ENCODE measurements around the gene EML1.

EML1 gene

GRCh38 chr14:99808154-99808505, 14.9 kb downstream of the EML1 start:
- H3K9me3 ChIP-seq (replicated peaks in 1 of 11) = no peaks in the 10 kb centered on the region

GRCh38 chr14:99808515-99808914, 15.3 kb downstream of the EML1 start:
- H3K36me3 ChIP-seq = no peaks in the 10 kb centered on the region
- H3K27ac ChIP-seq = peak overlapping the region in 6 of 11 experiments; percentile 53 to 67 (median 60); a peak in 9 of 22 replicates
- H3K9ac ChIP-seq = 0 out of 22 replicates have a peak overlapping the region, but pooled peaks of 1 of the 11 experiments have one; percentile 49
- peaks cover 28 to 41% (median 39%) of the 10 kb centered on the region in 10 experiments for H3K4me1 ChIP-seq
- peaks cover 0 to 22% (median 0%) of the 10 kb centered on the region in 11 experiments; a peak in 5 of 22 replicates for H3K27me3 ChIP-seq
- peak overlapping the region; percentile 57 to 90 (median 78); a peak in 17 of 22 replicates for H3K4me2 ChIP-seq
- TF ChIP-seq Cebpa-rat (IDR thresholded peaks at IDR 0.05) = no peak
- H3K9me3 ChIP-seq (replicated peaks in 1 of 11) = no peaks in the 10 kb centered on the region
- no peak overlapping the region for H3K4me3 ChIP-seq
- peaks cover 0 to 6% (median 0%) of the 10 kb centered on the region in 11 experiments; a peak in 1 of 22 replicates for H4K20me1 ChIP-seq

More at GRCh38 chr14:99808154-99808505, 14.9 kb downstream of the EML1 start:
- no peaks in the 10 kb centered on the region for H3K36me3 ChIP-seq
- peaks cover 28 to 41% (median 39%) of the 10 kb centered on the region in 10 experiments for H3K4me1 ChIP-seq
- peak overlapping the region; percentile 57 to 90 (median 78) for H3K4me2 ChIP-seq
- peaks cover 0 to 6% (median 0%) of the 10 kb centered on the region in 11 experiments; a peak in 1 of 22 replicates for H4K20me1 ChIP-seq
- H3K4me3 ChIP-seq = no peak overlapping the region; a peak in 1 of 20 replicates
- H3K9ac ChIP-seq = peak overlapping the region in 8 of 11 experiments; percentile 4 to 70 (median 46); a peak in 7 of 22 replicates
- peaks cover 0 to 18% (median 0%) of the 10 kb centered on the region in 11 experiments; a peak in 5 of 22 replicates for H3K27me3 ChIP-seq
- peak overlapping the region in 8 of 11 experiments; percentile 33 to 67 (median 54); a peak in 11 of 22 replicates for H3K27ac ChIP-seq
- no peak for TF ChIP-seq Cebpa-rat (IDR thresholded peaks at IDR 0.05)

GRCh38 chr14:99809360-99809759, 16.1 kb downstream of the EML1 start:
- Histone ChIP-seq H3K4me2 (peak overlapping the region; percentile 64 to 90 (median 78)), H3K36me3 (no peaks in the 10 kb centered on the region), H3K4me3 (no peak overlapping the region), H3K9ac (peak overlapping the region in 8 of 11 experiments; percentile 2 to 51 (median 40); a peak in 10 of 22 replicates), H4K20me1 (peaks cover 0 to 6% (median 0%) of the 10 kb centered on the region in 11 experiments; a peak in 1 of 22 replicates), H3K27ac (peak overlapping the region in 9 of 11 experiments; percentile 43 to 66 (median 60); a peak in 14 of 22 replicates), H3K9me3 (replicated peaks in 1 of 11) (no peaks in the 10 kb centered on the region), H3K27me3 (peaks cover 0 to 30% (median 0%) of the 10 kb centered on the region in 11 experiments; a peak in 5 of 22 replicates), H3K4me1 (peaks cover 28 to 41% (median 39%) of the 10 kb centered on the region in 10 experiments)
- peak in 4 of 11 experiments; percentile 12 to 76 (median 47); a peak in 5 of 22 replicates for TF ChIP-seq Cebpa-rat (IDR thresholded peaks at IDR 0.05)

- Histone ChIP-seq H3K36me3 (no peaks in the 10 kb centered on the region), H3K27me3 (peaks cover 0 to 36% (median 0%) of the 10 kb centered on the region in 11 experiments; a peak in 5 of 22 replicates), H3K9me3 (replicated peaks in 1 of 11) (no peaks in the 10 kb centered on the region), H3K27ac (peak overlapping the region in 9 of 11 experiments; percentile 43 to 66 (median 60); a peak in 19 of 22 replicates), H4K20me1 (peaks cover 0 to 6% (median 0%) of the 10 kb centered on the region in 11 experiments; a peak in 1 of 22 replicates), H3K4me1 (peaks cover 28 to 41% (median 39%) of the 10 kb centered on the region in 10 experiments), H3K4me2 (peak overlapping the region; percentile 64 to 90 (median 78)), H3K4me3 (no peak overlapping the region), H3K9ac (peak overlapping the region in 8 of 11 experiments; percentile 18 to 51 (median 40); a peak in 12 of 22 replicates)
- no peak for TF ChIP-seq Cebpa-rat (IDR thresholded peaks at IDR 0.05)
These were observed 16.8 kb downstream of the EML1 start for GRCh38 chr14:99809859-99810558.

- no peaks in the 10 kb centered on the region for H3K36me3 ChIP-seq
- peak overlapping the region in 9 of 11 experiments; percentile 43 to 66 (median 60); a peak in 13 of 22 replicates for H3K27ac ChIP-seq
- peak overlapping the region; percentile 64 to 90 (median 78); a peak in 21 of 22 replicates for H3K4me2 ChIP-seq
- peaks cover 28 to 41% (median 39%) of the 10 kb centered on the region in 10 experiments for H3K4me1 ChIP-seq
- peaks cover 0 to 41% (median 0%) of the 10 kb centered on the region in 11 experiments; a peak in 6 of 22 replicates for H3K27me3 ChIP-seq
- no peaks in the 10 kb centered on the region for H3K9me3 ChIP-seq (replicated peaks in 1 of 11)
- H3K9ac ChIP-seq = no peak overlapping the region; a peak in 1 of 22 replicates
- H4K20me1 ChIP-seq = peaks cover 0 to 6% (median 0%) of the 10 kb centered on the region in 11 experiments; a peak in 1 of 22 replicates
- no peak for TF ChIP-seq Cebpa-rat (IDR thresholded peaks at IDR 0.05)
- no peak overlapping the region for H3K4me3 ChIP-seq
These were observed 17.3 kb downstream of the EML1 start for GRCh38 chr14:99810559-99810874.

GRCh38 chr14:99812096-99812750, 19.0 kb downstream of the EML1 start:
- Histone ChIP-seq H3K27me3 (peaks cover 0 to 54% (median 0%) of the 10 kb centered on the region in 11 experiments; a peak in 9 of 22 replicates), H3K9ac (no peak overlapping the region), H3K4me3 (no peak overlapping the region), H3K9me3 (replicated peaks in 1 of 11) (no peaks in the 10 kb centered on the region), H3K27ac (no peak overlapping the region), H3K4me1 (peaks cover 28 to 38% (median 34%) of the 10 kb centered on the region in 10 experiments), H3K36me3 (no peaks in the 10 kb centered on the region), H3K4me2 (no peak overlapping the region), H4K20me1 (peaks cover 0 to 6% (median 0%) of the 10 kb centered on the region in 11 experiments; a peak in 1 of 22 replicates)
- no peak for TF ChIP-seq Cebpa-rat (IDR thresholded peaks at IDR 0.05)

- Histone ChIP-seq H3K36me3 (no peaks in the 10 kb centered on the region), H3K4me1 (peaks cover 21 to 31% (median 27%) of the 10 kb centered on the region in 10 experiments), H3K9me3 (replicated peaks in 1 of 11) (no peaks in the 10 kb centered on the region), H3K27ac (no peak overlapping the region), H3K9ac (no peak overlapping the region), H4K20me1 (peaks cover 0 to 5% (median 0%) of the 10 kb centered on the region in 11 experiments; a peak in 1 of 22 replicates), H3K4me2 (no peak overlapping the region), H3K27me3 (peaks cover 0 to 57% (median 3%) of the 10 kb centered on the region in 11 experiments; a peak in 12 of 22 replicates), H3K4me3 (no peak overlapping the region)
- no peak for TF ChIP-seq Cebpa-rat (IDR thresholded peaks at IDR 0.05)
These were observed 19.7 kb downstream of the EML1 start for GRCh38 chr14:99812892-99813291.

- peaks cover 0 to 8% (median 0%) of the 10 kb centered on the region in 11 experiments; a peak in 3 of 22 replicates for H4K20me1 ChIP-seq
- TF ChIP-seq Cebpa-rat (IDR thresholded peaks at IDR 0.05) = no peak
- no peak overlapping the region for H3K4me2 ChIP-seq
- H3K4me3 ChIP-seq = no peak overlapping the region
- H3K4me1 ChIP-seq = peaks cover 0 to 3% (median 0%) of the 10 kb centered on the region in 10 experiments; a peak in 4 of 20 replicates
- H3K27me3 ChIP-seq = peaks cover 18 to 81% (median 31%) of the 10 kb centered on the region in 11 experiments
- H3K9ac ChIP-seq = no peak overlapping the region
- H3K36me3 ChIP-seq = no peaks in the 10 kb centered on the region
- H3K9me3 ChIP-seq (replicated peaks in 1 of 11) = no peaks in the 10 kb centered on the region
- no peak overlapping the region for H3K27ac ChIP-seq
These were observed 22.5 kb downstream of the EML1 start for GRCh38 chr14:99815696-99816095.
